Stimulated activated CD8-positive, alpha-beta memory T cell treated with anti-CD3 and anti-CD28 coated beads, Interleukin-7, amount 100 ng/mL, for 4 hours (primary cell): ENCODE data around the gene TUBB.
"Not testable (repeated sequence)": the region's sequence is repeated elsewhere in the genome, so short reads cannot be mapped to it uniquely, and the experiment has no call there.

Experiments
- DNase-seq, 2 donors: peaks; one replicate each; pipeline ENCODE4 v3.0.0-alpha.2; 2020; ENCODE audit warnings: low read depth in 2 of 2

TUBB gene

GRCh38 chr6:30717845-30718720 is 2.1 kb upstream of the TUBB start:
- DNase-seq = not testable (repeated sequence)

GRCh38 chr6:30719356-30719755 is 796 bp upstream of the TUBB start:
- no peak for DNase-seq

- peak in 1 of 2 donors; percentile 58 for DNase-seq
Observed at GRCh38 chr6:30720738-30721197, 616 bp downstream of the TUBB start.

- peak; percentile 90 to 97 for DNase-seq
Observed at GRCh38 chr6:30721198-30722024, 1.3 kb downstream of the TUBB start.

- DNase-seq = not testable (repeated sequence)
Observed at GRCh38 chr6:30722025-30722279, 1.8 kb downstream of the TUBB start.

GRCh38 chr6:30722280-30723112 is 2.3 kb downstream of the TUBB start:
- DNase-seq = peak; percentile 66 to 79

GRCh38 chr6:30723159-30723842 is 3.1 kb downstream of the TUBB start:
- not testable (repeated sequence) for DNase-seq

GRCh38 chr6:30723843-30724741 is 3.9 kb downstream of the TUBB start:
- not testable (repeated sequence) for DNase-seq

- no peak for DNase-seq
Observed at GRCh38 chr6:30724906-30725667, 4.9 kb downstream of the TUBB start.

- no peak for DNase-seq
Observed at GRCh38 chr6:30725713-30726505, 5.8 kb downstream of the TUBB start.

- no peak for DNase-seq
Observed at GRCh38 chr6:30726506-30727413, 6.6 kb downstream of the TUBB start.

GRCh38 chr6:30727920-30728553 is 7.9 kb downstream of the TUBB start:
- no peak for DNase-seq

- peak; percentile 69 to 74 for DNase-seq
Observed at GRCh38 chr6:30730601-30731435, 10.7 kb downstream of the TUBB start.

GRCh38 chr6:30732237-30732943 is 12.2 kb downstream of the TUBB start:
- DNase-seq = no peak

GRCh38 chr6:30735668-30736314 is 15.6 kb downstream of the TUBB start:
- no peak for DNase-seq
